Gastroesophageal sphincter (tissue), 4 donors: ENCODE results near the gene TNK2. TPM values are rescaled to one million over a fixed set of nuclear protein-coding genes. Genes with fewer than 3 reads are reported as not detected.
"Not testable (repeated sequence)": the region's sequence is repeated elsewhere in the genome, so short reads cannot be mapped to it uniquely, and the experiment has no call there.

ENCODE experiments used
- ATAC-seq: fragments of 150-250 bp; one replicate; pipeline ENCODE4 v1.9.1; 2016; ENCODE audit warnings: mild to moderate bottlenecking, moderate library complexity
- H3K27ac ChIP-seq, 4 donors: fragments of 200-600 bp; sonication (generic) in 3 of 4; 1 replicate in 3 of 4; 2 replicates in 1 of 4; pipeline ENCODE4 v1.5.1; 2016 to 2019
- H3K27me3 ChIP-seq: fragments of 200-600 bp; sonication (generic); one replicate; pipeline ENCODE4 v1.5.1; 2019
- H3K36me3 ChIP-seq, 2 donors: fragments of 200-600 bp; sonication (generic); one replicate each; pipeline ENCODE4 v1.5.1; 2019; ENCODE audit warnings: control low read depth in 1 of 2
- H3K4me1 ChIP-seq, 3 donors: fragments of 200-600 bp; sonication (generic); 1 replicate in 2 of 3; 2 replicates in 1 of 3; pipeline ENCODE4 v1.5.1; 2016 to 2019; ENCODE audit warnings: control low read depth in 2 of 3
- H3K4me3 ChIP-seq, 2 donors: fragments of 200-600 bp; sonication (generic); one replicate each; pipeline ENCODE4 v1.5.1; 2019; ENCODE audit warnings: mild to moderate bottlenecking in 1 of 2, moderate library complexity in 1 of 2
- H3K9me3 ChIP-seq, 3 donors: fragments of 200-600 bp; sonication (generic); one replicate each; pipeline ENCODE4 v1.5.1; 2017 to 2019; ENCODE audit warnings: control low read depth in 2 of 3
- CTCF ChIP-seq, 4 experiments: fragments of 200-600 bp in 2 of 4; fragments of 450-650 bp in 2 of 4; sonication (generic) in 1 of 4; IDR thresholded peaks; one replicate each; pipeline ENCODE4 v1.5.1; 2017 to 2019; ENCODE audit warnings: antibody characterized with exemption in 4 of 4, mild to moderate bottlenecking in 2 of 4, moderate library complexity in 2 of 4
- EP300 ChIP-seq: sonication (generic); formaldehyde crosslinking; IDR thresholded peaks from one replicate; pipeline ENCODE4 v1.6.1; 2017; ENCODE audit warnings: antibody characterized with exemption, mild to moderate bottlenecking
- POLR2A ChIP-seq, 2 donors: fragments of 450-650 bp; IDR thresholded peaks; one replicate each; pipeline ENCODE4 v1.6.1; 2017; ENCODE audit warnings: antibody characterized with exemption in 2 of 2, mild to moderate bottlenecking in 2 of 2, moderate library complexity in 1 of 2
- POLR2AphosphoS5 ChIP-seq: sonication (generic); formaldehyde crosslinking; IDR thresholded peaks from one replicate; pipeline ENCODE4 v1.6.1; 2017; ENCODE audit warnings: antibody characterized with exemption
- WGBS, 2 donors: methylation state at CpG; one replicate each; pipeline ENCODE4 v1.1.5; 2018; ENCODE audit warnings: low coverage in 1 of 2; 5-methylcytosine and 5-hydroxymethylcytosine counted together
- total RNA-seq, 4 donors: library from RNA; depleted of rRNA; stranded (reverse); fragments of >200 nt; gene quantifications; one replicate each; pipeline ENCODE4 v1.1.0, GENCODE V29; 2016

TNK2 gene
- total RNA-seq, 4 donors from 2014 or later = 14.5 to 28.8 (median 23.9) TPM

GRCh38 chr3:195921334-195921791 lies 13.0 kb upstream of the TNK2 start:
- H3K4me1 ChIP-seq = no peaks in the 10 kb centered on the region
- no peak overlapping the region for H3K27ac ChIP-seq
- 58 to 73% methylated on average over 6 to 9 of the region's 13 CpGs for WGBS, 2 donors
- H3K27me3 ChIP-seq = peaks cover 19% of the 10 kb centered on the region
- no peak overlapping the region for H3K4me3 ChIP-seq
- no peak for ATAC-seq
- no peak for TF ChIP-seq POLR2A (IDR thresholded peaks at IDR 0.05)
- no peak for TF ChIP-seq POLR2AphosphoS5
- no peak for TF ChIP-seq CTCF (IDR thresholded peaks at IDR 0.05)
- no peak for TF ChIP-seq EP300
- no peaks in the 10 kb centered on the region for H3K9me3 ChIP-seq
- no peaks in the 10 kb centered on the region for H3K36me3 ChIP-seq

GRCh38 chr3:195918176-195918575 lies 9.8 kb upstream of the TNK2 start:
- H3K27ac ChIP-seq = no peak overlapping the region
- H3K9me3 ChIP-seq = no peaks in the 10 kb centered on the region
- 85 to 98% methylated on average over 14 of the region's 14 CpGs for WGBS, 2 donors
- H3K4me1 ChIP-seq = peaks cover 0 to 19% (median 13%) of the 10 kb centered on the region in 3 donors
- peaks cover 19% of the 10 kb centered on the region for H3K27me3 ChIP-seq
- no peaks in the 10 kb centered on the region for H3K36me3 ChIP-seq
- no peak for TF ChIP-seq CTCF (IDR thresholded peaks at IDR 0.05)
- TF ChIP-seq EP300 = no peak
- no peak for TF ChIP-seq POLR2AphosphoS5
- no peak for TF ChIP-seq POLR2A (IDR thresholded peaks at IDR 0.05)
- H3K4me3 ChIP-seq = no peak overlapping the region
- ATAC-seq = no peak

- no peak overlapping the region for H3K27ac ChIP-seq
- H3K36me3 ChIP-seq = no peaks in the 10 kb centered on the region
- TF ChIP-seq EP300 (no peak), CTCF (IDR thresholded peaks at IDR 0.05) (no peak), POLR2AphosphoS5 (no peak), POLR2A (IDR thresholded peaks at IDR 0.05) (no peak)
- H3K9me3 ChIP-seq = no peaks in the 10 kb centered on the region
- 90 to 92% methylated on average over 6 to 7 of the region's 9 CpGs for WGBS, 2 donors
- H3K27me3 ChIP-seq = peaks cover 11% of the 10 kb centered on the region
- no peak overlapping the region for H3K4me3 ChIP-seq
- H3K4me1 ChIP-seq = peaks cover 0 to 19% (median 13%) of the 10 kb centered on the region in 3 donors
- ATAC-seq = no peak
Measured at GRCh38 chr3:195916991-195917390, 8.6 kb upstream of the TNK2 start.

- H3K4me1 ChIP-seq = peaks cover 0 to 19% (median 13%) of the 10 kb centered on the region in 3 donors
- 83% methylated on average over 6 of the region's 6 CpGs for WGBS, 2 donors
- H3K4me3 ChIP-seq = no peak overlapping the region
- TF ChIP-seq POLR2A (IDR thresholded peaks at IDR 0.05) = no peak
- TF ChIP-seq POLR2AphosphoS5 = no peak
- TF ChIP-seq EP300 = no peak
- TF ChIP-seq CTCF (IDR thresholded peaks at IDR 0.05) = no peak
- H3K27ac ChIP-seq = no peak overlapping the region
- no peak for ATAC-seq
- H3K27me3 ChIP-seq = peaks cover 4% of the 10 kb centered on the region
- no peaks in the 10 kb centered on the region for H3K9me3 ChIP-seq
- H3K36me3 ChIP-seq = no peaks in the 10 kb centered on the region
Measured at GRCh38 chr3:195916291-195916690, 7.9 kb upstream of the TNK2 start.

GRCh38 chr3:195914648-195915473 lies 6.5 kb upstream of the TNK2 start:
- ATAC-seq = peak; percentile 92
- peak overlapping the region; percentile 65 to 92 (median 86) for H3K27ac ChIP-seq
- H3K4me3 ChIP-seq = peak overlapping the region in 1 of 2 donors; percentile 7
- H3K4me1 ChIP-seq = peaks cover 0 to 28% (median 15%) of the 10 kb centered on the region in 3 donors
- no peaks in the 10 kb centered on the region for H3K36me3 ChIP-seq
- WGBS, 2 donors = 0% methylated on average over 2 to 4 of the region's 14 CpGs
- no peaks in the 10 kb centered on the region for H3K9me3 ChIP-seq
- TF ChIP-seq EP300 (no peak), CTCF (IDR thresholded peaks at IDR 0.05) (peak in 3 of 4 experiments; percentile 88 to 98 (median 97)), POLR2AphosphoS5 (peak; percentile 62)
- H3K27me3 ChIP-seq = no peaks in the 10 kb centered on the region

GRCh38 chr3:195914146-195914545 lies 5.8 kb upstream of the TNK2 start:
- H3K9me3 ChIP-seq, ATAC-seq, H3K4me3 ChIP-seq, H3K36me3 ChIP-seq, H3K27me3 ChIP-seq: not testable (repeated sequence)
- 90 to 91% methylated on average over 2 to 6 of the region's 8 CpGs for WGBS, 2 donors
- Histone ChIP-seq H3K4me1 (peaks cover 0 to 29% (median 15%) of the 10 kb centered on the region in 3 donors), H3K27ac (peak overlapping the region; percentile 65 to 92 (median 86))
